Spleen (tissue), 7 donors: ENCODE data around the gene MCTP1.

Experiments
- POLR2A ChIP-seq, 3 donors: fragments of 450-650 bp; IDR thresholded peaks; one replicate each; pipeline ENCODE4 v1.5.1; 2017; ENCODE audit warnings: antibody characterized with exemption in 3 of 3, mild to moderate bottlenecking in 1 of 3
- POLR2AphosphoS5 ChIP-seq, 3 donors: sonication (generic); formaldehyde crosslinking; IDR thresholded peaks; one replicate each; pipeline ENCODE4 v1.5.1; 2017; ENCODE audit warnings: antibody characterized with exemption in 3 of 3
- TF ChIP-seq, protein P1 (sequence below), 11 experiments: fragments of 200-600 bp in 7 of 11; fragments of 450-650 bp in 4 of 11; sonication (generic) in 4 of 11; IDR thresholded peaks in 8 of 11; conservative IDR thresholded peaks in 3 of 11; 1 replicate in 7 of 11; 2 replicates in 4 of 11; pipeline versions ENCODE4 v1.4.0 to v1.8.0; 2016 to 2021; ENCODE audit warnings: antibody characterized with exemption in 11 of 11, inconsistent platforms in 4 of 11, mild to moderate bottlenecking in 1 of 11
- donor health status: DM: no; HTN: no; CAD: no; lungs with moderate emphysema.
- donor health status: DM: no; HTN: no; CAD: no.
- donor health status: DM: no; HTN: no; CAD: no.

GRCh38 chr5:94793113-94793815 is 491.6 kb downstream of the MCTP1 start:
- no peak for TF ChIP-seq POLR2A (IDR thresholded peaks at IDR 0.05)
- TF ChIP-seq, protein P1, sequence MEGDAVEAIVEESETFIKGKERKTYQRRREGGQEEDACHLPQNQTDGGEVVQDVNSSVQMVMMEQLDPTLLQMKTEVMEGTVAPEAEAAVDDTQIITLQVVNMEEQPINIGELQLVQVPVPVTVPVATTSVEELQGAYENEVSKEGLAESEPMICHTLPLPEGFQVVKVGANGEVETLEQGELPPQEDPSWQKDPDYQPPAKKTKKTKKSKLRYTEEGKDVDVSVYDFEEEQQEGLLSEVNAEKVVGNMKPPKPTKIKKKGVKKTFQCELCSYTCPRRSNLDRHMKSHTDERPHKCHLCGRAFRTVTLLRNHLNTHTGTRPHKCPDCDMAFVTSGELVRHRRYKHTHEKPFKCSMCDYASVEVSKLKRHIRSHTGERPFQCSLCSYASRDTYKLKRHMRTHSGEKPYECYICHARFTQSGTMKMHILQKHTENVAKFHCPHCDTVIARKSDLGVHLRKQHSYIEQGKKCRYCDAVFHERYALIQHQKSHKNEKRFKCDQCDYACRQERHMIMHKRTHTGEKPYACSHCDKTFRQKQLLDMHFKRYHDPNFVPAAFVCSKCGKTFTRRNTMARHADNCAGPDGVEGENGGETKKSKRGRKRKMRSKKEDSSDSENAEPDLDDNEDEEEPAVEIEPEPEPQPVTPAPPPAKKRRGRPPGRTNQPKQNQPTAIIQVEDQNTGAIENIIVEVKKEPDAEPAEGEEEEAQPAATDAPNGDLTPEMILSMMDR (IDR thresholded peaks at IDR 0.05 in 8 of 11, conservative IDR thresholded peaks at IDR 0.05 in 3 of 11), result no peak
- TF ChIP-seq POLR2AphosphoS5 (IDR thresholded peaks at IDR 0.05), result no peak
